Natural killer cell (primary cell): ENCODE data around the gene RCOR3. TPM values are rescaled to one million over a fixed set of nuclear protein-coding genes. Genes with fewer than 3 reads are reported as not detected.
A peak's percentile ranks its signal among the peaks of the same experiment; 100 is the strongest.

Experiments
- ATAC-seq, 3 donors: fragments of 150-1000 bp in 2 of 3; fragments of 200-7000 bp in 1 of 3; cut with Tn5 transposase; 1 replicate in 1 of 3; 2 replicates in 2 of 3; pipeline ENCODE4 v1.10.0; 2021; ENCODE audit warnings: mild to moderate bottlenecking in 2 of 3, moderate library complexity in 2 of 3
- DNase-seq, 2 donors: peaks; one replicate each; pipeline versions ENCODE4 v3.0.0 to v3.0.0-alpha.2; 2013 to 2021; ENCODE audit warnings: mixed read lengths in 1 of 2
- H3K27ac ChIP-seq: one replicate; pipeline ENCODE4 v1.5.1; 2013; ENCODE audit warnings: mild to moderate bottlenecking, low read length
- H3K27me3 ChIP-seq: one replicate; pipeline ENCODE4 v1.6.1; 2013; ENCODE audit warnings: low read length; ENCODE audit not compliant: control insufficient read depth, insufficient read depth
- H3K36me3 ChIP-seq: one replicate; pipeline ENCODE4 v1.6.1; 2013; ENCODE audit warnings: low read length; ENCODE audit not compliant: control insufficient read depth, insufficient read depth
- H3K4me1 ChIP-seq: one replicate; pipeline ENCODE4 v1.6.1; 2013; ENCODE audit warnings: low read length; ENCODE audit not compliant: control insufficient read depth, insufficient read depth
- H3K4me3 ChIP-seq: one replicate; pipeline ENCODE4 v1.5.1; 2013; ENCODE audit warnings: low read length
- H3K9me3 ChIP-seq: one replicate; pipeline ENCODE4 v1.6.1; 2013; ENCODE audit warnings: low read length; ENCODE audit not compliant: control insufficient read depth, insufficient read depth
- H3K27ac Mint-ChIP-seq, 2 donors: one replicate each; pipeline ENCODE4 v1.8.0; 2022; ENCODE audit warnings: mild to moderate bottlenecking in 2 of 2, mixed read lengths in 2 of 2, moderate library complexity in 1 of 2
- H3K27me3 Mint-ChIP-seq, 2 donors: one replicate each; pipeline ENCODE4 v1.8.0; 2022; ENCODE audit warnings: low read depth in 2 of 2, mixed read lengths in 2 of 2
- H3K36me3 Mint-ChIP-seq: one replicate; pipeline ENCODE4 v1.8.0; 2022; ENCODE audit warnings: mixed read lengths
- H3K4me1 Mint-ChIP-seq, 2 donors: one replicate each; pipeline ENCODE4 v1.8.0; 2022; ENCODE audit warnings: mixed read lengths in 2 of 2
- H3K4me3 Mint-ChIP-seq: one replicate; pipeline ENCODE4 v1.8.0; 2022; ENCODE audit warnings: mild to moderate bottlenecking, moderate library complexity, mixed read lengths
- H3K9me3 Mint-ChIP-seq, 2 donors: one replicate each; pipeline ENCODE4 v1.8.0; 2022; ENCODE audit warnings: mixed read lengths in 2 of 2
- whole genome bisulfite sequencing: methylation state at CpG from one replicate; pipeline ENCODE4 v1.1.7; 2013; ENCODE audit warnings: missing lambda C conversion rate; ENCODE audit not compliant: insufficient coverage; 5-methylcytosine and 5-hydroxymethylcytosine counted together
- intact Hi-C: fragments of 100-400 bp; cut with micrococcal nuclease; formaldehyde crosslinking; loops from one replicate; pipeline ENCODE4 v1.14.2; 2022
- total RNA-seq, 4 donors: library from RNA; stranded (reverse); fragments of 120-200 nt in 1 of 4; gene quantifications; one replicate each; pipeline versions ENCODE4 v1.2.3 to v1.2.4, GENCODE V29; 2013 to 2022
- TF ChIP-seq, protein P1 (sequence below): fragments of 200-600 bp; IDR thresholded peaks from one replicate; pipeline ENCODE4 v1.8.0; 2022; ENCODE audit warnings: antibody characterized with exemption

The RCOR3 gene
- total RNA-seq, 3 donors from 2014 or later (not counting 1 experiment from before 2014, with no cell fraction given) = 70.9 to 99.2 (median 78.6) TPM

DNA sequence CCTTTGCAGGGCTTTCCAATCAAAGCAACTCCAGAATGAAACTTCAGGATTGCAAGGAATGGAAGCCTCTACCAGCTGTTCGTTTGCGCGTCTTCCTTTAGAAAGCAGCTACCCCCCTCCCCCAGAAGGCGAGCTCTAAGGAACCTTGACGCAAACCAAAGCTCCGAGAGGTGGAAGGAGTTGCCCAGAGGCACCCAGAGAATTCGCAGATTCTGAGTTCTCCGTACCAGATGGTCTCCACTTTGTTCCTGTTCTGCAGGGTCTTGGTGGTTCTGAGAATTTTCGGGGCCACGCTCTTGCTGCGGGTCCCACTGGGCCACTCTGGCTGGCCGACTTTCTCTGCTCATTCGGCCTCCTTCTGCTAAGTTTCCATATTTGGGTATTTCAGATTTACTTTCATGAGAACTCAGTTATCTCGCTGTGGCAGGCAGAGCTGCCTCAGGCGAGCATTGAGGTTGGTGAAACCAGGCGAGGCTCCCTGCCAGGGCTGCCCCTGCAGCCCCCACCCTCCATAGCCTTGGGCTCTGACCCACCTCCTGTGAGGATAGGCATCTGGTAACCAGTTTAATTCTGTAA lies 68.3 kb downstream of the RCOR3 start:
- TF ChIP-seq, protein P1, sequence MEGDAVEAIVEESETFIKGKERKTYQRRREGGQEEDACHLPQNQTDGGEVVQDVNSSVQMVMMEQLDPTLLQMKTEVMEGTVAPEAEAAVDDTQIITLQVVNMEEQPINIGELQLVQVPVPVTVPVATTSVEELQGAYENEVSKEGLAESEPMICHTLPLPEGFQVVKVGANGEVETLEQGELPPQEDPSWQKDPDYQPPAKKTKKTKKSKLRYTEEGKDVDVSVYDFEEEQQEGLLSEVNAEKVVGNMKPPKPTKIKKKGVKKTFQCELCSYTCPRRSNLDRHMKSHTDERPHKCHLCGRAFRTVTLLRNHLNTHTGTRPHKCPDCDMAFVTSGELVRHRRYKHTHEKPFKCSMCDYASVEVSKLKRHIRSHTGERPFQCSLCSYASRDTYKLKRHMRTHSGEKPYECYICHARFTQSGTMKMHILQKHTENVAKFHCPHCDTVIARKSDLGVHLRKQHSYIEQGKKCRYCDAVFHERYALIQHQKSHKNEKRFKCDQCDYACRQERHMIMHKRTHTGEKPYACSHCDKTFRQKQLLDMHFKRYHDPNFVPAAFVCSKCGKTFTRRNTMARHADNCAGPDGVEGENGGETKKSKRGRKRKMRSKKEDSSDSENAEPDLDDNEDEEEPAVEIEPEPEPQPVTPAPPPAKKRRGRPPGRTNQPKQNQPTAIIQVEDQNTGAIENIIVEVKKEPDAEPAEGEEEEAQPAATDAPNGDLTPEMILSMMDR = no peak
- Mint-ChIP-seq H3K4me1 (peaks cover 62 to 71% of the 10 kb centered on the region in 2 donors), H3K27ac (peak overlapping the region; percentile 90 to 96), H3K9me3 (no peaks in the 10 kb centered on the region), H3K36me3 (no peaks in the 10 kb centered on the region), H3K27me3 (no peaks in the 10 kb centered on the region), H3K4me3 (peak overlapping the region; percentile 95)
- H3K27ac ChIP-seq = peak overlapping the region; percentile 83
- no peaks in the 10 kb centered on the region for H3K27me3 ChIP-seq
- ATAC-seq (peak; percentile 19 to 45 (median 39)), DNase-seq (peak in 1 of 2 donors; percentile 67)
- intact Hi-C loops = loop anchor here (2.0 kb wide), 1 partner anchor 55 kb away; no protein-coding TSS in a partner anchor
- WGBS = under 1% methylated on average over 16 of the region's 16 CpGs
- H3K36me3 ChIP-seq = peaks cover 5% of the 10 kb centered on the region
- peak overlapping the region; percentile 86 for H3K4me3 ChIP-seq
- H3K4me1 ChIP-seq = peaks cover 60% of the 10 kb centered on the region
- H3K9me3 ChIP-seq = no peaks in the 10 kb centered on the region

DNA sequence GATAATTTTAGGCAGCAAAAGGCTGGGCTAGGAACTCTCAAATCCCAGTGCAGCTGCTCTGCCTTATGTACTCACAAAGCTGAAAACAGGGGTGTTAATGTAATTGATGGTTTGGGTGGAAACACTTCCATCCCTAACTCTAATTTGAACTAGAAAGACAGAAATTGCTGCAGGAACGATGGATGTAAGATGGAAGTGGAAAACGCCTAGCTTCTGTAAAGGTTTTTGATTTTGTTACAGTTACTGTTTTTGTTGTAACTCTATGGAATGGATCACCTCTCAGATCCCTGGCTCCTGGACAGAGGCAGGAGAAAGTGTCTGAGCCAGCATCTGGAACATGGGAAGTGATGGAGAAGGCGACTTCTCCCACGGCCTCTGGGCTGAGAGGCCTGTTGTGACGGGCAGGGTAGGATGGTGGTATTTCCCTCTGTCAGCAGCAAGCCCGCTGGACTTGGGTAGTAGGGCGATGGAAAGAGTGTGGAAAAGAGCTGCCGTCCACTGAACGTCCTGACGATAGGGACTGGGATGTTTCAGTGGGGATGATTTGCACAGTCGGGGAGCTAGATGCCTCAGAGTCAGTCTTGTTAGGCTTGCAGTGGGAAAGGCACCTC lies 69.0 kb downstream of the RCOR3 start:
- Mint-ChIP-seq H3K27ac (peak overlapping the region; percentile 90 to 96), H3K4me1 (peaks cover 68 to 78% of the 10 kb centered on the region in 2 donors), H3K9me3 (no peaks in the 10 kb centered on the region), H3K36me3 (no peaks in the 10 kb centered on the region), H3K27me3 (no peaks in the 10 kb centered on the region), H3K4me3 (peak overlapping the region; percentile 95)
- TF ChIP-seq, protein P1 = no peak
- intact Hi-C loops = no loop called here
- no peaks in the 10 kb centered on the region for H3K27me3 ChIP-seq
- H3K4me3 ChIP-seq = peak overlapping the region; percentile 86
- ATAC-seq (no peak), DNase-seq (no peak)
- peak overlapping the region; percentile 83 for H3K27ac ChIP-seq
- 75% methylated on average over 11 of the region's 11 CpGs for WGBS
- no peaks in the 10 kb centered on the region for H3K9me3 ChIP-seq
- H3K36me3 ChIP-seq = peaks cover 5% of the 10 kb centered on the region
- peaks cover 60% of the 10 kb centered on the region for H3K4me1 ChIP-seq

DNA sequence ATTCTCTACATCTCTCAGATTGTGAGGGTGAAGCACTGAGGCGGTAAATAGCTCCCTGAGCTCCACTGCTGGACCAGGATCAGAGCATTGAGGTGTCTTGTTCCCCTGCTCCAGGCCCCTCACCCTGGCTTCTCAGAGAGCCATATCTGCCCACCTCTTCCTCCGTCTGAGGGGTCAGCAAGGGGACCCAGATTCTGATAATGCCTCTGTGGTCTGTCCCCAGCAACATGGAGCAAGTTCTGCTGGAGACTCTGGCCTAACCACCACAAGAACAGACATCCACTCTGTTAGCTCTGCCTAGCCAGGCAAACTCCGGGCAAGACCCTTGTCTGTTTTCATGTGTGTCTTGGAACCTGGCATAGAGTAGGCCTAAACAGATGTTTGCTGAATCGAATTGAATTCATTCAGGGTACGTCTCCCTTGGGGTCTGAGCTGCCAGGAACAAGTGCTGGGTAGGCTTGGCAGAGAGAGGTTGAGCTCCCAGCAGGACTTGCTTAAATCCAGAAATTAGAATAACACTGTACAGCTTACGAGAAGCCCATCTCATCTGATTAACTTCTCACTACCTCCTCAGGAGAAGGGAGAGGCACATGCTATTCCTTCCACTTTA lies 69.8 kb downstream of the RCOR3 start:
- Mint-ChIP-seq H3K36me3 (no peaks in the 10 kb centered on the region), H3K4me3 (peak overlapping the region; percentile 95), H3K27me3 (no peaks in the 10 kb centered on the region), H3K4me1 (peaks cover 66 to 77% of the 10 kb centered on the region in 2 donors), H3K27ac (peak overlapping the region; percentile 90 to 96), H3K9me3 (no peaks in the 10 kb centered on the region)
- DNase-seq (no peak), ATAC-seq (no peak)
- 68% methylated on average over 6 of the region's 6 CpGs for WGBS
- no peak overlapping the region for H3K4me3 ChIP-seq
- peaks cover 67% of the 10 kb centered on the region for H3K4me1 ChIP-seq
- H3K27me3 ChIP-seq = no peaks in the 10 kb centered on the region
- intact Hi-C loops = no loop called here
- peak overlapping the region; percentile 83 for H3K27ac ChIP-seq
- no peaks in the 10 kb centered on the region for H3K9me3 ChIP-seq
- TF ChIP-seq, protein P1 = no peak
- H3K36me3 ChIP-seq = peaks cover 5% of the 10 kb centered on the region
